B cell (primary cell): ENCODE measurements around the gene BHLHA9. TPM values are rescaled to one million over a fixed set of nuclear protein-coding genes. Genes with fewer than 3 reads are reported as not detected.

Experiments used
- ATAC-seq: fragments of 200-7000 bp; cut with Tn5 transposase; one replicate; pipeline ENCODE4 v1.10.0; 2021; ENCODE audit warnings: low read depth, mild to moderate bottlenecking, moderate number of reproducible peaks, moderate library complexity
- CTCF ChIA-PET: fragments of 350-600 bp; sonication (Branson Sonifier 250); formaldehyde crosslinking; loops from one replicate; lab custom pipeline; 2021; ENCODE audit warnings: antibody characterized with exemption, inconsistent platforms; lab: Charles Lee
- POLR2A ChIA-PET: fragments of 350-600 bp; sonication (Branson Sonifier 250); formaldehyde crosslinking; loops from one replicate; lab custom pipeline; 2021; ENCODE audit warnings: antibody characterized with exemption; lab: Charles Lee
- DNase-seq: peaks from one replicate; pipeline ENCODE4 v3.0.0; 2013
- H2AFZ ChIP-seq: 2 replicates; pipeline ENCODE4 v1.6.1; 2012; ENCODE audit warnings: mild to moderate bottlenecking, low read depth, low read length; ENCODE audit not compliant: insufficient read depth, poor library complexity, severe bottlenecking
- H3K27ac ChIP-seq, 2 donors: 1 replicate in 1 of 2; 2 replicates in 1 of 2; pipeline ENCODE4 v1.5.1; 2012 to 2013; ENCODE audit warnings: low read length in 2 of 2, mild to moderate bottlenecking in 2 of 2, moderate library complexity in 1 of 2
- H3K27me3 ChIP-seq, 4 experiments: fragments of 200-600 bp in 1 of 4; sonication (generic) in 1 of 4; replicated peaks in 1 of 4; 1 replicate in 2 of 4; 2 replicates in 2 of 4; pipeline versions ENCODE4 v1.6.1 to v1.7.0; 2013 to 2016; ENCODE audit warnings: low read length in 3 of 4, mild to moderate bottlenecking in 2 of 4, mixed read lengths in 1 of 4, moderate library complexity in 1 of 4; ENCODE audit not compliant: insufficient read depth in 4 of 4, control insufficient read depth in 3 of 4; ENCODE audit errors: control extremely low read depth in 1 of 4
- H3K36me3 ChIP-seq, 2 experiments: replicated peaks in 1 of 2; 1 replicate in 1 of 2; 2 replicates in 1 of 2; pipeline versions ENCODE4 v1.6.1 to v1.7.1; 2013; ENCODE audit warnings: low read length in 1 of 2; ENCODE audit not compliant: insufficient read depth in 2 of 2, control insufficient read depth in 1 of 2; ENCODE audit errors: control extremely low read depth in 1 of 2, extremely low read depth in 1 of 2
- H3K4me1 ChIP-seq, 2 donors: fragments of 200-600 bp in 1 of 2; sonication (generic) in 1 of 2; 1 replicate in 1 of 2; 2 replicates in 1 of 2; pipeline versions ENCODE4 v1.5.1 to v1.6.1; 2013 to 2017; ENCODE audit warnings: low read length in 2 of 2; ENCODE audit not compliant: control insufficient read depth in 2 of 2, insufficient read depth in 2 of 2
- H3K4me2 ChIP-seq: replicated peaks from 2 replicates; pipeline ENCODE3; 2012; ENCODE audit warnings: mild to moderate bottlenecking, low read depth, low read length; ENCODE audit not compliant: poor library complexity, severe bottlenecking
- H3K4me3 ChIP-seq, 5 experiments: fragments of 200-600 bp in 1 of 5; sonication (generic) in 1 of 5; 1 replicate in 3 of 5; 2 replicates in 2 of 5; pipeline versions ENCODE4 v1.5.1 to v1.7.0; 2011 to 2016; ENCODE audit warnings: low read length in 4 of 5, mild to moderate bottlenecking in 4 of 5, low read depth in 2 of 5, control low read depth in 1 of 5, moderate library complexity in 1 of 5; ENCODE audit not compliant: insufficient read depth in 1 of 5; ENCODE audit errors: control extremely low read depth in 1 of 5, extremely low read depth in 1 of 5
- H3K79me2 ChIP-seq: fragments of 200-600 bp; sonication (generic); one replicate; pipeline ENCODE4 v1.6.0; 2016; ENCODE audit warnings: low read length; ENCODE audit not compliant: control insufficient read depth, insufficient read depth
- H3K9ac ChIP-seq: fragments of 200-600 bp; sonication (generic); 2 replicates; pipeline ENCODE4 v1.6.1; 2017; ENCODE audit warnings: mild to moderate bottlenecking, low read length, moderate library complexity
- H3K9me3 ChIP-seq, 3 donors: one replicate each; pipeline versions ENCODE4 v1.6.1 to v1.7.1; 2013; ENCODE audit warnings: low read length in 2 of 3; ENCODE audit not compliant: control insufficient read depth in 2 of 3, insufficient read depth in 1 of 3; ENCODE audit errors: control extremely low read depth in 1 of 3
- H4K20me1 ChIP-seq: 2 replicates; pipeline ENCODE4 v1.6.0; 2012; ENCODE audit warnings: mild to moderate bottlenecking, low read length; ENCODE audit not compliant: insufficient read depth, control insufficient read depth, poor library complexity, severe bottlenecking
- H3K27ac Mint-ChIP-seq: one replicate; pipeline ENCODE4 v1.8.0; 2021; ENCODE audit warnings: mixed read lengths
- H3K27me3 Mint-ChIP-seq: one replicate; pipeline ENCODE4 v1.8.0; 2021; ENCODE audit warnings: mixed read lengths
- H3K4me1 Mint-ChIP-seq: one replicate; pipeline ENCODE4 v1.8.0; 2021; ENCODE audit warnings: mixed read lengths
- H3K4me3 Mint-ChIP-seq: one replicate; pipeline ENCODE4 v1.8.0; 2021; ENCODE audit warnings: mixed read lengths
- H3K9me3 Mint-ChIP-seq: one replicate; pipeline ENCODE4 v1.8.0; 2022; ENCODE audit warnings: mixed read lengths; ENCODE audit not compliant: insufficient read depth
- CTCF ChIP-seq: fragments of 200-600 bp; IDR thresholded peaks from one replicate; pipeline ENCODE4 v1.8.0; 2022; ENCODE audit warnings: antibody characterized with exemption, mild to moderate bottlenecking
- EZH2 ChIP-seq: IDR thresholded peaks from 2 replicates; pipeline ENCODE4 v1.6.1; 2012; ENCODE audit warnings: borderline replicate concordance, low read depth, mild to moderate bottlenecking, moderate library complexity, low read length; ENCODE audit not compliant: insufficient read depth, poor library complexity, severe bottlenecking
- WGBS: methylation state at CpG from one replicate; pipeline ENCODE4 v1.1.5; 2013; ENCODE audit warnings: missing lambda C conversion rate; ENCODE audit not compliant: insufficient coverage; 5-methylcytosine and 5-hydroxymethylcytosine counted together
- intact Hi-C: fragments of 100-400 bp; cut with micrococcal nuclease; formaldehyde crosslinking; loops from one replicate; pipeline ENCODE4 v1.10.0; 2022
- polyA plus RNA-seq: library from polyadenylated mRNA; depleted of rRNA; stranded (reverse); fragments of >200 nt; gene quantifications from 2 replicates; pipeline ENCODE4 v1.2.3, GENCODE V29; 2012
- total RNA-seq, 2 donors: library from RNA; stranded (reverse); fragments of 120-200 nt in 1 of 2; gene quantifications; 1 replicate in 1 of 2; 2 replicates in 1 of 2; pipeline versions ENCODE4 v1.2.3 to v1.2.4, GENCODE V29; 2013 to 2022

Gene BHLHA9
- total and polyA plus RNA-seq, 2 donors (not counting 1 experiment from before 2014, with no cell fraction given), result not detected

GRCh38 chr17:1275205-1275961 is 5.1 kb downstream of the BHLHA9 start:
- POLR2A ChIA-PET, result no interaction called here
- intact Hi-C loops, result no loop called here
- CTCF ChIA-PET, result no interaction called here

More at GRCh38 chr17:1275205-1275961, 5.1 kb downstream of the BHLHA9 start:
- H3K27me3 Mint-ChIP-seq, result peaks cover 13% of the 10 kb centered on the region
- Histone ChIP-seq H3K79me2 (no peaks in the 10 kb centered on the region), H3K9ac (no peak overlapping the region), H3K4me3 (no peak overlapping the region), H4K20me1 (no peaks in the 10 kb centered on the region), H3K27me3 (peaks cover 0 to 16% (median 2%) of the 10 kb centered on the region in 4 experiments), H3K36me3 (no peaks in the 10 kb centered on the region), H3K9me3 (no peaks in the 10 kb centered on the region), H3K4me1 (peaks cover 9 to 16% of the 10 kb centered on the region in 2 donors), H3K4me2 (no peak overlapping the region), H3K27ac (no peak overlapping the region), H2AFZ (peak overlapping the region; percentile 43)
- WGBS, result 92% methylated on average over 7 of the region's 10 CpGs
- no peaks in the 10 kb centered on the region for H3K9me3 Mint-ChIP-seq
- no peak overlapping the region for H3K27ac Mint-ChIP-seq
- TF ChIP-seq EZH2 (no peak), CTCF (no peak)
- H3K4me3 Mint-ChIP-seq, result peak overlapping the region; percentile 44
- DNase-seq (no peak), ATAC-seq (no peak)
- H3K4me1 Mint-ChIP-seq, result peaks cover 18% of the 10 kb centered on the region
